K562 (cell line): Measurements from ENCODE around the gene DAO. TPM values are rescaled to one million over a fixed set of nuclear protein-coding genes. Genes with fewer than 3 reads are reported as not detected.
A peak's percentile ranks its signal among the peaks of the same experiment; 100 is the strongest.

Experiments used
- ATAC-seq: fragments of 200-7000 bp; cut with Tn5 transposase; 3 replicates; pipeline ENCODE4 v1.9.1; 2020; ENCODE audit warnings: moderate library complexity
- BruUV-seq: library from RNA; stranded (reverse); fragments of 400-500 nt; replicated peaks from 2 replicates; lab custom pipeline; 2021; lab: Mats Ljungman, UMichigan
- CTCF ChIA-PET: fragments of 300-600 bp; formaldehyde crosslinking; extraction: SDS; loops from one replicate; lab custom pipeline; 2021; ENCODE audit warnings: low intra/inter-chr PET ratio; lab: Yijun Ruan, JAX
- POLR2A ChIA-PET: fragments of 300-600, 350-650 bp; sonication (Branson Sonifier 250); formaldehyde crosslinking; extraction: SDS; loops from one replicate; lab custom pipeline; 2021; ENCODE audit warnings: antibody characterized with exemption, inconsistent platforms; lab: Yijun Ruan, JAX
- DNase-seq, 4 experiments: peaks; one replicate each; pipeline versions ENCODE4 v3.0.0 to v3.0.0-alpha.2; 2011 to 2018; ENCODE audit warnings: low spot score in 3 of 4, mixed read lengths in 3 of 4; ENCODE audit errors: extremely low read depth in 1 of 4
- FAIRE-seq: peaks from 2 replicates; lab custom pipeline; 2011; peaks lifted over from hg19 to GRCh38; lab: Jason Lieb, UNC
- H2AFZ ChIP-seq: 2 replicates; pipeline ENCODE4 v1.6.0; 2011; ENCODE audit warnings: low read depth, low read length, control low read depth, inconsistent platforms
- H3K27ac ChIP-seq: fragments of 200-600 bp; 3 replicates; pipeline ENCODE4 v1.8.0; 2011; ENCODE audit warnings: low read depth, mild to moderate bottlenecking, control low read depth, inconsistent platforms, low read length, moderate library complexity, mixed read lengths; ENCODE audit errors: extremely low read depth
- H3K27me3 ChIP-seq, 2 experiments: fragments of 300-600 bp in 1 of 2; 2 replicates in 1 of 2; 3 replicates in 1 of 2; pipeline versions ENCODE4 v1.6.0 to v1.8.0; 2011; ENCODE audit warnings: inconsistent platforms in 2 of 2, low read length in 2 of 2, mild to moderate bottlenecking in 1 of 2, mixed read lengths in 1 of 2, moderate library complexity in 1 of 2; ENCODE audit not compliant: control insufficient read depth in 2 of 2, insufficient read depth in 2 of 2
- H3K36me3 ChIP-seq: fragments of 300-600 bp; 3 replicates; pipeline ENCODE4 v1.8.0; 2011; ENCODE audit warnings: mild to moderate bottlenecking, low read length, inconsistent platforms; ENCODE audit not compliant: control insufficient read depth, insufficient read depth
- H3K4me1 ChIP-seq, 2 experiments: fragments of 200-600 bp in 1 of 2; replicated peaks in 1 of 2; 2 replicates in 1 of 2; 3 replicates in 1 of 2; pipeline versions ENCODE4 v1.5.1 to v1.8.0; 2011; ENCODE audit warnings: inconsistent platforms in 2 of 2, low read length in 2 of 2, mild to moderate bottlenecking in 1 of 2, mixed read lengths in 1 of 2, moderate library complexity in 1 of 2; ENCODE audit not compliant: control insufficient read depth in 2 of 2, insufficient read depth in 2 of 2
- H3K4me2 ChIP-seq: 2 replicates; pipeline ENCODE4 v1.6.1; 2011; ENCODE audit warnings: low read length, control low read depth, inconsistent platforms, mixed read lengths; ENCODE audit not compliant: insufficient read depth
- H3K4me3 ChIP-seq: fragments of 200-600 bp; sonication (generic), shearing (Covaris generic); 2 replicates; pipeline ENCODE4 v1.5.1; 2016; ENCODE audit warnings: control low read depth, inconsistent platforms
- H3K79me2 ChIP-seq: fragments of 200-600 bp; 3 replicates; pipeline ENCODE4 v1.8.0; 2011; ENCODE audit warnings: low read length, inconsistent platforms; ENCODE audit not compliant: control insufficient read depth, insufficient read depth
- H3K9ac ChIP-seq, 2 experiments: 2 replicates each; pipeline versions ENCODE4 v1.6.0 to v1.6.1; 2011; ENCODE audit warnings: low read depth in 2 of 2, low read length in 2 of 2, control low read depth in 1 of 2, inconsistent platforms in 1 of 2, mild to moderate bottlenecking in 1 of 2, mixed read lengths in 1 of 2; ENCODE audit not compliant: insufficient read depth in 1 of 2
- H3K9me1 ChIP-seq: one replicate; pipeline ENCODE4 v1.6.0; 2011; ENCODE audit warnings: inconsistent platforms, mild to moderate bottlenecking, low read length, moderate library complexity; ENCODE audit not compliant: control insufficient read depth, insufficient read depth
- H3K9me3 ChIP-seq: replicated peaks from 2 replicates; pipeline ENCODE4 v1.5.1; 2011; ENCODE audit warnings: low read depth, low read length, inconsistent platforms; ENCODE audit not compliant: control insufficient read depth, insufficient read depth
- H4K20me1 ChIP-seq: replicated peaks from 2 replicates; pipeline ENCODE4 v1.6.1; 2011; ENCODE audit warnings: low read length, inconsistent platforms, mixed read lengths; ENCODE audit not compliant: control insufficient read depth, insufficient read depth
- MEIS2 ChIP-seq: fragments of 450-650 bp; IDR thresholded peaks from 2 replicates; pipeline ENCODE4 v1.6.1; 2014; ENCODE audit warnings: mild to moderate bottlenecking; ENCODE audit not compliant: partially characterized antibody
- ZNF561 ChIP-seq: fragments of 450-650 bp; formaldehyde crosslinking; conservative IDR thresholded peaks from 2 replicates; pipeline ENCODE4 v1.4.0; 2020; ENCODE audit warnings: mild to moderate bottlenecking, moderate library complexity
- whole genome bisulfite sequencing: fragments of 100-300 bp; shearing (Covaris generic); methylation state at CpG from one replicate; pipeline ENCODE4 v1.1.6; 2016; ENCODE audit warnings: low coverage, mixed read lengths; ENCODE audit not compliant: insufficient coverage; ENCODE audit errors: missing lambda C conversion rate; 5-methylcytosine and 5-hydroxymethylcytosine counted together
- in situ Hi-C: fragments of 300-500 bp; cut with MboI; formaldehyde crosslinking; loops from 4 replicates; pipeline ENCODE4 v1.15.0; 2018; ENCODE audit warnings: inconsistent platforms, mixed read lengths
- intact Hi-C: fragments of 100-400 bp; cut with micrococcal nuclease; formaldehyde crosslinking; loops from 2 replicates; pipeline ENCODE4 v1.14.2; 2022
- polyA plus RNA-seq, 8 experiments: library from polyadenylated mRNA; depleted of rRNA in 4 of 8; stranded (reverse) in 5 of 8; unstranded in 3 of 8; fragments of >200 nt; fragmentation: Nextera tagmentation in 2 of 8; fragmentation: Illumina TruSeq in 1 of 8; extraction: Ambion mirVana in 2 of 8; extraction: Trizol in 1 of 8; gene quantifications; 2 replicates each; pipeline versions ENCODE4 v1.2.1 to v1.2.3, GENCODE V29; 2011 to 2014; ENCODE audit warnings: inconsistent platforms in 1 of 8, missing spikeins in 1 of 8
- total RNA-seq, 7 experiments: library from RNA; depleted of rRNA in 6 of 7; stranded (reverse); fragments of >200 nt in 6 of 7; fragmentation: Illumina TruSeq in 2 of 7; extraction: Trizol in 2 of 7; gene quantifications; 2 replicates each; pipeline versions ENCODE4 v1.2.1 to v1.2.3, GENCODE V29; 2011 to 2021; ENCODE audit warnings: low replicate concordance in 1 of 7
- TF ChIP-seq, protein P1 (sequence below): fragments of 250-450 bp; sonication (Bioruptor Pico); IDR thresholded peaks from 2 replicates; pipeline ENCODE4 v1.4.0; 2020; ENCODE audit warnings: borderline replicate concordance
- TF ChIP-seq, protein P2 (sequence below): fragments of 450-650 bp; IDR thresholded peaks from 2 replicates; pipeline ENCODE4 v1.7.1; 2018; ENCODE audit warnings: mild to moderate bottlenecking, low read depth; ENCODE audit not compliant: partially characterized antibody

The DAO gene
- total and polyA plus RNA-seq, 9 of the 15 experiments (the other 6 are each of a cell fraction or from before 2014, with no cell fraction given) = not detected

- peaks cover 3% of the 10 kb centered on the region; the same call in 1 of the 2 replicates for H4K20me1 ChIP-seq
- H2AFZ ChIP-seq = no peak overlapping the region
- intact Hi-C loops (no loop called here), in situ Hi-C loops (no loop called here)
- ATAC-seq (peak; percentile 47; the same call in 2 of the 3 replicates), FAIRE-seq (no peak), DNase-seq (no peak)
- H3K36me3 ChIP-seq = no peaks in the 10 kb centered on the region; the same call in 2 of the 3 replicates
- H3K79me2 ChIP-seq = no peaks in the 10 kb centered on the region
- no peak overlapping the region for H3K4me3 ChIP-seq
- H3K9ac ChIP-seq = peak overlapping the region in 1 of 2 experiments; percentile 41; a peak in 1 of 4 replicates
- POLR2A ChIA-PET = no interaction called here
- peaks cover 0 to 3% of the 10 kb centered on the region in 2 experiments; a peak in 1 of 5 replicates for H3K27me3 ChIP-seq
- H3K9me3 ChIP-seq = no peaks in the 10 kb centered on the region
- H3K4me1 ChIP-seq = peaks cover 3 to 7% of the 10 kb centered on the region in 2 experiments
- H3K27ac ChIP-seq = no peak overlapping the region
- 37% methylated on average over 9 of the region's 9 CpGs for WGBS
- peak; percentile 44 for TF ChIP-seq MEIS2
- no peak for TF ChIP-seq ZNF561 (CRISPR knock-in tag)
- TF ChIP-seq, protein P1, sequence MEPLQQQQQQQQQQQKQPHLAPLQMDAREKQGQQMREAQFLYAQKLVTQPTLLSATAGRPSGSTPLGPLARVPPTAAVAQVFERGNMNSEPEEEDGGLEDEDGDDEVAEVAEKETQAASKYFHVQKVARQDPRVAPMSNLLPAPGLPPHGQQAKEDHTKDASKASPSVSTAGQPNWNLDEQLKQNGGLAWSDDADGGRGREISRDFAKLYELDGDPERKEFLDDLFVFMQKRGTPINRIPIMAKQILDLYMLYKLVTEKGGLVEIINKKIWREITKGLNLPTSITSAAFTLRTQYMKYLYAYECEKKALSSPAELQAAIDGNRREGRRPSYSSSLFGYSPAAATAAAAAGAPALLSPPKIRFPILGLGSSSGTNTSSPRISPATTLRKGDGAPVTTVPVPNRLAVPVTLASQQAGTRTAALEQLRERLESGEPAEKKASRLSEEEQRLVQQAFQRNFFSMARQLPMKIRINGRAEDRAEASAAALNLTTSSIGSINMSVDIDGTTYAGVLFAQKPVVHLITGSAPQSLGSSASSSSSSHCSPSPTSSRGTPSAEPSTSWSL (CRISPR knock-in tag) = no peak
- TF ChIP-seq, protein P2, sequence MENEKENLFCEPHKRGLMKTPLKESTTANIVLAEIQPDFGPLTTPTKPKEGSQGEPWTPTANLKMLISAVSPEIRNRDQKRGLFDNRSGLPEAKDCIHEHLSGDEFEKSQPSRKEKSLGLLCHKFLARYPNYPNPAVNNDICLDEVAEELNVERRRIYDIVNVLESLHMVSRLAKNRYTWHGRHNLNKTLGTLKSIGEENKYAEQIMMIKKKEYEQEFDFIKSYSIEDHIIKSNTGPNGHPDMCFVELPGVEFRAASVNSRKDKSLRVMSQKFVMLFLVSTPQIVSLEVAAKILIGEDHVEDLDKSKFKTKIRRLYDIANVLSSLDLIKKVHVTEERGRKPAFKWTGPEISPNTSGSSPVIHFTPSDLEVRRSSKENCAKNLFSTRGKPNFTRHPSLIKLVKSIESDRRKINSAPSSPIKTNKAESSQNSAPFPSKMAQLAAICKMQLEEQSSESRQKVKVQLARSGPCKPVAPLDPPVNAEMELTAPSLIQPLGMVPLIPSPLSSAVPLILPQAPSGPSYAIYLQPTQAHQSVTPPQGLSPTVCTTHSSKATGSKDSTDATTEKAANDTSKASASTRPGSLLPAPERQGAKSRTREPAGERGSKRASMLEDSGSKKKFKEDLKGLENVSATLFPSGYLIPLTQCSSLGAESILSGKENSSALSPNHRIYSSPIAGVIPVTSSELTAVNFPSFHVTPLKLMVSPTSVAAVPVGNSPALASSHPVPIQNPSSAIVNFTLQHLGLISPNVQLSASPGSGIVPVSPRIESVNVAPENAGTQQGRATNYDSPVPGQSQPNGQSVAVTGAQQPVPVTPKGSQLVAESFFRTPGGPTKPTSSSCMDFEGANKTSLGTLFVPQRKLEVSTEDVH = no peak
- no TSS peak for BruUV-seq
- H3K9me1 ChIP-seq = no peaks in the 10 kb centered on the region
- CTCF ChIA-PET = no interaction called here
- no peak overlapping the region for H3K4me2 ChIP-seq
These were observed 46.5 kb upstream of the DAO start for GRCh38 chr12:108833355-108833733.
